ENCODE data around the gene TCFL5. TPM values are rescaled to one million over a fixed set of nuclear protein-coding genes. Genes with fewer than 3 reads are reported as not detected.

Gene TCFL5
- total and polyA plus RNA-seq, 12 donors, result 2.5 to 8.3 (median 6.4) TPM

GRCh38 chr20:62900692-62901584, 39.3 kb upstream of the TCFL5 start:
- intact Hi-C loops (cut with DNase I), result loop anchor here in 5 of 10 donors (1.0 to 5.0 kb wide), 5 partner anchors 36 to 110 kb away; partner anchors contain the start of genes BHLHE23 (in 1 of the 5) and GID8 (in 1 of the 5)
- Histone ChIP-seq H3K9me3 (no peaks in the 10 kb centered on the region), H3K4me1 (peaks cover 7 to 38% (median 18%) of the 10 kb centered on the region in 9 donors), H3K27me3 (no peaks in the 10 kb centered on the region), H3K36me3 (peaks cover 0 to 65% (median 28%) of the 10 kb centered on the region in 9 donors), H3K27ac (no peak overlapping the region), H3K4me3 (no peak overlapping the region)
- DNase-seq (no peak), ATAC-seq (peak in 7 of 8 donors; percentile 2 to 29 (median 15))
- no peak for TF ChIP-seq CTCF (IDR thresholded peaks at IDR 0.05)
- 51 to 58% methylated on average over 20 of the region's 20 CpGs for WGBS, 2 donors

DNA sequence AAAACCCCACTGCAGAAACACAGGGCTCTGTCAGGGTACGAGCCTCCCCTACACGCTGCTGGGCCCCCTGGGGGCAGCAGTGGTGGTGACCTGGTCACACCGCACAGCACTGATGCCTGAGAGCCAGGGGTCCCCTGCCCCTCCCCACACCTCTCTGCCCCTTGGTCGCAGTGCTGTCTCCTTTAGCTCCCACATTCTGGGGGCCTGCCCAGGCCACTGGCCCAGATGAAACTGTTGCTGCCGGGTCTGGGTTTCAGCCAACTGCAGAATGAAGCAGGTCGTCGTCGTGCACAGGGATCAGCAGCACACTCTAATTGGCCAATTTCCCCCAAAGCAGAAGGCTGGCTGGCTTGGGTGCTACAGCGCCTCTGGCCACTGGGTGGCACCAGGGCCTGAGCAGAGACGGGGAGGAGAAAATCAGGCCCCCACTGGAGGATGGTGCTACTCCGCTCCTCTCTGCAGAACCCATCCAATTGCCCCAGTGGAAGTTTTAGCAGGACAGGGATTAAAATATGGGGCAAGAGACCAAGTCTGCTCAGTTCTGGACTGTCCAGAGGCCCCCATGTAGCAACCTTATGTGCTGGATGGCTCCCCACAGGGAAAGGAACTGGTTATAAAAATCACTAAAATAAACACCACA, 38.5 kb upstream of the TCFL5 start:
- Histone ChIP-seq H3K36me3 (peaks cover 0 to 65% (median 21%) of the 10 kb centered on the region in 9 donors), H3K27ac (no peak overlapping the region), H3K4me3 (no peak overlapping the region), H3K9me3 (no peaks in the 10 kb centered on the region), H3K27me3 (no peaks in the 10 kb centered on the region), H3K4me1 (peaks cover 7 to 36% (median 17%) of the 10 kb centered on the region in 9 donors)
- ATAC-seq (peak; percentile 87 to 95 (median 91)), DNase-seq (peak; percentile 66 to 72)
- TF ChIP-seq CTCF (IDR thresholded peaks at IDR 0.05), result peak; percentile 80 to 93 (median 89)
- 2 to 3% methylated on average over 11 of the region's 11 CpGs for WGBS, 2 donors
- intact Hi-C loops (cut with DNase I), result loop anchor here in 5 of 10 donors (1.0 to 5.0 kb wide), 5 partner anchors 37 to 111 kb away; partner anchors contain the start of genes BHLHE23 (in 1 of the 5) and GID8 (in 1 of the 5)

- no peak for TF ChIP-seq CTCF (IDR thresholded peaks at IDR 0.05)
- H3K9me3 ChIP-seq, result no peaks in the 10 kb centered on the region
- no peaks in the 10 kb centered on the region for H3K27me3 ChIP-seq
- WGBS, 2 donors, result 4 to 5% methylated on average over 6 of the region's 6 CpGs
- H3K36me3 ChIP-seq, result peaks cover 0 to 65% (median 23%) of the 10 kb centered on the region in 9 donors
- peak; percentile 23 to 71 (median 61) for ATAC-seq
- H3K4me3 ChIP-seq, result no peak overlapping the region
- no peak overlapping the region for H3K27ac ChIP-seq
- no peak for DNase-seq
- peaks cover 7 to 36% (median 17%) of the 10 kb centered on the region in 9 donors for H3K4me1 ChIP-seq
- intact Hi-C loops (cut with DNase I), result loop anchor here (1.0 to 10.0 kb wide), 6 partner anchors 38 to 111 kb away; partner anchors contain the start of genes BHLHE23 (in 4 of the 10) and GID8 (in 1 of the 10)
Observed at GRCh38 chr20:62899633-62900051, 38.0 kb upstream of the TCFL5 start.

Data from heart right ventricle (tissue), 16 donors.